Stromal cell of bone marrow (primary cell): ENCODE results near the gene TTLL9.
A peak's percentile ranks its signal among the peaks of the same experiment; 100 is the strongest.

ENCODE experiments used
- DNase-seq: peaks from one replicate; pipeline ENCODE4 v3.0.0-alpha.2; 2012; ENCODE audit warnings: low read depth

TTLL9 gene

GRCh38 chr20:31879143-31879987, 8.9 kb downstream of the TTLL9 start:
- peak; percentile 91 for DNase-seq

- DNase-seq: no peak
Measured at GRCh38 chr20:31881945-31882344, 11.5 kb downstream of the TTLL9 start.

- DNase-seq: no peak
Measured at GRCh38 chr20:31883829-31884228, 13.4 kb downstream of the TTLL9 start.

- DNase-seq: no peak
Measured at GRCh38 chr20:31890646-31891045, 20.2 kb downstream of the TTLL9 start.

GRCh38 chr20:31894980-31895675, 24.7 kb downstream of the TTLL9 start:
- DNase-seq: peak; percentile 94

- DNase-seq: no peak
Measured at GRCh38 chr20:31896049-31896448, 25.6 kb downstream of the TTLL9 start.

GRCh38 chr20:31897541-31897940, 27.1 kb downstream of the TTLL9 start:
- DNase-seq: no peak

GRCh38 chr20:31901615-31902014, 31.2 kb downstream of the TTLL9 start:
- DNase-seq: no peak

GRCh38 chr20:31903627-31904386, 33.4 kb downstream of the TTLL9 start:
- DNase-seq: no peak

GRCh38 chr20:31906001-31906400, 35.6 kb downstream of the TTLL9 start:
- DNase-seq: no peak

- DNase-seq: no peak
Measured at GRCh38 chr20:31907046-31907445, 36.6 kb downstream of the TTLL9 start.

GRCh38 chr20:31908016-31908415, 37.6 kb downstream of the TTLL9 start:
- no peak for DNase-seq

- no peak for DNase-seq
Measured at GRCh38 chr20:31908424-31908823, 38.0 kb downstream of the TTLL9 start.

GRCh38 chr20:31909253-31910070, 39.0 kb downstream of the TTLL9 start:
- DNase-seq: no peak

- DNase-seq: no peak
Measured at GRCh38 chr20:31910071-31910803, 39.8 kb downstream of the TTLL9 start.

- DNase-seq: no peak
Measured at GRCh38 chr20:31913431-31914157, 43.2 kb downstream of the TTLL9 start.

- no peak for DNase-seq
Measured at GRCh38 chr20:31914170-31914569, 43.7 kb downstream of the TTLL9 start.

- DNase-seq: no peak
Measured at GRCh38 chr20:31915491-31916280, 45.3 kb downstream of the TTLL9 start.

GRCh38 chr20:31916708-31917107, 46.3 kb downstream of the TTLL9 start:
- DNase-seq: no peak
